ENCODE results near the gene ZBTB17. TPM values are rescaled to one million over a fixed set of nuclear protein-coding genes. Genes with fewer than 3 reads are reported as not detected.
A peak's percentile ranks its signal among the peaks of the same experiment; 100 is the strongest.

ZBTB17 gene
- total and polyA plus RNA-seq, 10 of the 15 experiments (the other 5 are each of a cell fraction or from before 2014, with no cell fraction given) = 0.87 to 59.4 (median 38.7) TPM

DNA sequence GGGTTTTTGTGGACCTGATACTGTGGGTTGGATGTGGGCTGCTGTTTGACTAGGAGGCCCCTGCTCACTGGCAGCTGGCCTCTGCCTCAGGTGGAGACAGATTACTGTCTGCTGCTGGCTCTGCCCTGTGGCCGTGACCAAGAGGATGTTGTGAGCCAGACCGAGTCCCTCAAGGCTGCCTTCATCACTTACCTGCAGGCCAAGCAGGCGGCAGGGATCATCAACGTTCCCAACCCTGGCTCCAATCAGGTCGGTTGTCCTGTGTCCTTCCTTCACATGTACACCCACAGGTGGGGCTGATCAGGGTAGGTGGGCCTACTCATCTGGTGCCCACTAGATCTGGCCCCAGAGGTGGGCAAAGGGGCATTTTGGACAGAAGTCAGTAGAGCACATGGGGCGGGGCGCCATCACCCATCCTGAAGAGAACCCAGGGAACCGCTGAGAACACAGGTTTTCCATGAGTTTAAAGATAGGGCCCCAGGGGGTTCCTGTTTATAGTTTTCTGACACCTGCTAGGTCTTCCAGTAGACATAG, 37.2 kb downstream of the ZBTB17 start:
- no peaks in the 10 kb centered on the region for H3K9me3 ChIP-seq (replicated peaks; ENCODE audit: control insufficient read depth, insufficient read depth, low read length)
- no peak for DNase-seq (ENCODE audit: low read depth, low spot score)
- no peaks in the 10 kb centered on the region for H3K4me1 ChIP-seq (ENCODE audit: control insufficient read depth, insufficient read depth, low read length)
- no peak overlapping the region for H2AFZ ChIP-seq (ENCODE audit: control insufficient read depth, low read depth, low read length)
- ChIA-PET POLR2A (interaction anchor here (0.6 to 1.0 kb wide), 2 partner anchors 10 to 136 kb away, joined by 3 to 4 read pairs; no protein-coding TSS in a partner anchor), CTCF (interaction anchor here (0.7 to 3.3 kb wide), 4 partner anchors 55 to 147 kb away, joined by 3 to 19 read pairs (median 5); no protein-coding TSS in a partner anchor), RAD21 (ENCODE audit: unreplicated experiment) (no interaction called here), SMC1A (ENCODE audit: uncharacterized antibody, unreplicated experiment) (interaction anchor here (1.7 kb wide), 1 partner anchor 123 kb away, joined by 9 read pairs; no protein-coding TSS in a partner anchor)
- no peaks in the 10 kb centered on the region for H3K79me2 ChIP-seq (ENCODE audit: control insufficient read depth, insufficient read depth, low read length)
- no peaks in the 10 kb centered on the region for H4K20me1 ChIP-seq (ENCODE audit: control insufficient read depth, insufficient read depth)
- in situ Hi-C loops (cut with MboI) (no loop called here), intact Hi-C loops (cut with micrococcal nuclease; ENCODE audit: unreplicated experiment) (no loop called here)
- H3K4me3 ChIP-seq = no peak overlapping the region
- no peak for FAIRE-seq
- no peak overlapping the region for H3K9ac ChIP-seq (ENCODE audit: control insufficient read depth, insufficient read depth, low read length)
- peaks cover 16 to 69% of the 10 kb centered on the region in 2 experiments for H3K36me3 ChIP-seq (ENCODE audit: control insufficient read depth in 2 of 2, insufficient read depth in 2 of 2, low read length in 1 of 2)
- ATAC-seq = peak; percentile 10; the same call in 1 of the 3 replicates
- no peak overlapping the region for H3K27ac ChIP-seq (ENCODE audit: control insufficient read depth, insufficient read depth)
- H3K4me2 ChIP-seq (ENCODE audit: control insufficient read depth, insufficient read depth) = no peak overlapping the region
- BruUV-seq (replicated peaks) = TSS peak; percentile 48
- 91% methylated on average over 8 of the region's 8 CpGs for WGBS (ENCODE audit: insufficient coverage, insufficient replicate concordance, low lambda C conversion rate, missing lambda C conversion rate)
- H3K27me3 ChIP-seq (replicated peaks in 1 of 2; ENCODE audit: control insufficient read depth in 2 of 2, insufficient read depth in 2 of 2, low read length in 1 of 2) = no peaks in the 10 kb centered on the region
- TF ChIP-seq CREB1 (IDR thresholded peaks at IDR 0.05; ENCODE audit: low read depth) = no peak
- TF ChIP-seq, protein P1, sequence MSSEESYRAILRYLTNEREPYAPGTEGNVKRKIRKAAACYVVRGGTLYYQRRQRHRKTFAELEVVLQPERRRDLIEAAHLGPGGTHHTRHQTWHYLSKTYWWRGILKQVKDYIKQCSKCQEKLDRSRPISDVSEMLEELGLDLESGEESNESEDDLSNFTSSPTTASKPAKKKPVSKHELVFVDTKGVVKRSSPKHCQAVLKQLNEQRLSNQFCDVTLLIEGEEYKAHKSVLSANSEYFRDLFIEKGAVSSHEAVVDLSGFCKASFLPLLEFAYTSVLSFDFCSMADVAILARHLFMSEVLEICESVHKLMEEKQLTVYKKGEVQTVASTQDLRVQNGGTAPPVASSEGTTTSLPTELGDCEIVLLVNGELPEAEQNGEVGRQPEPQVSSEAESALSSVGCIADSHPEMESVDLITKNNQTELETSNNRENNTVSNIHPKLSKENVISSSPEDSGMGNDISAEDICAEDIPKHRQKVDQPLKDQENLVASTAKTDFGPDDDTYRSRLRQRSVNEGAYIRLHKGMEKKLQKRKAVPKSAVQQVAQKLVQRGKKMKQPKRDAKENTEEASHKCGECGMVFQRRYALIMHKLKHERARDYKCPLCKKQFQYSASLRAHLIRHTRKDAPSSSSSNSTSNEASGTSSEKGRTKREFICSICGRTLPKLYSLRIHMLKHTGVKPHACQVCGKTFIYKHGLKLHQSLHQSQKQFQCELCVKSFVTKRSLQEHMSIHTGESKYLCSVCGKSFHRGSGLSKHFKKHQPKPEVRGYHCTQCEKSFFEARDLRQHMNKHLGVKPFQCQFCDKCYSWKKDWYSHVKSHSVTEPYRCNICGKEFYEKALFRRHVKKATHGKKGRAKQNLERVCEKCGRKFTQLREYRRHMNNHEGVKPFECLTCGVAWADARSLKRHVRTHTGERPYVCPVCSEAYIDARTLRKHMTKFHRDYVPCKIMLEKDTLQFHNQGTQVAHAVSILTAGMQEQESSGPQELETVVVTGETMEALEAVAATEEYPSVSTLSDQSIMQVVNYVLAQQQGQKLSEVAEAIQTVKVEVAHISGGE (CRISPR knock-in tag; IDR thresholded peaks at IDR 0.05) = no peak
- no peak for TF ChIP-seq YY1 (IDR thresholded peaks at IDR 0.05; ENCODE audit: low read depth, low read length)
- TF ChIP-seq JUNB (IDR thresholded peaks at IDR 0.05) = no peak
- no peak for TF ChIP-seq CBX3 (IDR thresholded peaks at IDR 0.05; ENCODE audit: borderline replicate concordance, low read depth)
- TF ChIP-seq BCL11A (IDR thresholded peaks at IDR 0.05; ENCODE audit: low read depth, low read length) = no peak
- TF ChIP-seq PAX8 (IDR thresholded peaks at IDR 0.05) = no peak
- no peak for TF ChIP-seq STAT3 (IDR thresholded peaks at IDR 0.05; ENCODE audit: low read depth, low read length)
- TF ChIP-seq, protein P2, sequence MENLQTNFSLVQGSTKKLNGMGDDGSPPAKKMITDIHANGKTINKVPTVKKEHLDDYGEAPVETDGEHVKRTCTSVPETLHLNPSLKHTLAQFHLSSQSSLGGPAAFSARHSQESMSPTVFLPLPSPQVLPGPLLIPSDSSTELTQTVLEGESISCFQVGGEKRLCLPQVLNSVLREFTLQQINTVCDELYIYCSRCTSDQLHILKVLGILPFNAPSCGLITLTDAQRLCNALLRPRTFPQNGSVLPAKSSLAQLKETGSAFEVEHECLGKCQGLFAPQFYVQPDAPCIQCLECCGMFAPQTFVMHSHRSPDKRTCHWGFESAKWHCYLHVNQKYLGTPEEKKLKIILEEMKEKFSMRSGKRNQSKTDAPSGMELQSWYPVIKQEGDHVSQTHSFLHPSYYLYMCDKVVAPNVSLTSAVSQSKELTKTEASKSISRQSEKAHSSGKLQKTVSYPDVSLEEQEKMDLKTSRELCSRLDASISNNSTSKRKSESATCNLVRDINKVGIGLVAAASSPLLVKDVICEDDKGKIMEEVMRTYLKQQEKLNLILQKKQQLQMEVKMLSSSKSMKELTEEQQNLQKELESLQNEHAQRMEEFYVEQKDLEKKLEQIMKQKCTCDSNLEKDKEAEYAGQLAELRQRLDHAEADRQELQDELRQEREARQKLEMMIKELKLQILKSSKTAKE (IDR thresholded peaks at IDR 0.05; ENCODE audit: low read depth, poor library complexity, severe bottlenecking) = no peak
- TF ChIP-seq, protein P3, sequence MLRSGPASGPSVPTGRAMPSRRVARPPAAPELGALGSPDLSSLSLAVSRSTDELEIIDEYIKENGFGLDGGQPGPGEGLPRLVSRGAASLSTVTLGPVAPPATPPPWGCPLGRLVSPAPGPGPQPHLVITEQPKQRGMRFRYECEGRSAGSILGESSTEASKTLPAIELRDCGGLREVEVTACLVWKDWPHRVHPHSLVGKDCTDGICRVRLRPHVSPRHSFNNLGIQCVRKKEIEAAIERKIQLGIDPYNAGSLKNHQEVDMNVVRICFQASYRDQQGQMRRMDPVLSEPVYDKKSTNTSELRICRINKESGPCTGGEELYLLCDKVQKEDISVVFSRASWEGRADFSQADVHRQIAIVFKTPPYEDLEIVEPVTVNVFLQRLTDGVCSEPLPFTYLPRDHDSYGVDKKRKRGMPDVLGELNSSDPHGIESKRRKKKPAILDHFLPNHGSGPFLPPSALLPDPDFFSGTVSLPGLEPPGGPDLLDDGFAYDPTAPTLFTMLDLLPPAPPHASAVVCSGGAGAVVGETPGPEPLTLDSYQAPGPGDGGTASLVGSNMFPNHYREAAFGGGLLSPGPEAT (IDR thresholded peaks at IDR 0.05; ENCODE audit: low read depth) = no peak
- TF ChIP-seq, protein P4, sequence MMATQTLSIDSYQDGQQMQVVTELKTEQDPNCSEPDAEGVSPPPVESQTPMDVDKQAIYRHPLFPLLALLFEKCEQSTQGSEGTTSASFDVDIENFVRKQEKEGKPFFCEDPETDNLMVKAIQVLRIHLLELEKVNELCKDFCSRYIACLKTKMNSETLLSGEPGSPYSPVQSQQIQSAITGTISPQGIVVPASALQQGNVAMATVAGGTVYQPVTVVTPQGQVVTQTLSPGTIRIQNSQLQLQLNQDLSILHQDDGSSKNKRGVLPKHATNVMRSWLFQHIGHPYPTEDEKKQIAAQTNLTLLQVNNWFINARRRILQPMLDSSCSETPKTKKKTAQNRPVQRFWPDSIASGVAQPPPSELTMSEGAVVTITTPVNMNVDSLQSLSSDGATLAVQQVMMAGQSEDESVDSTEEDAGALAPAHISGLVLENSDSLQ (IDR thresholded peaks at IDR 0.05) = no peak
- no peak for TF ChIP-seq MYC (IDR thresholded peaks at IDR 0.05; ENCODE audit: insufficient read depth, insufficient read length, insufficient replicate concordance, low read length, severe bottlenecking)
- no peak for TF ChIP-seq NR2C1 (IDR thresholded peaks at IDR 0.05)
- TF ChIP-seq GATAD2B (conservative IDR thresholded peaks at IDR 0.05; ENCODE audit: low read depth) = no peak
- TF ChIP-seq, protein P5, sequence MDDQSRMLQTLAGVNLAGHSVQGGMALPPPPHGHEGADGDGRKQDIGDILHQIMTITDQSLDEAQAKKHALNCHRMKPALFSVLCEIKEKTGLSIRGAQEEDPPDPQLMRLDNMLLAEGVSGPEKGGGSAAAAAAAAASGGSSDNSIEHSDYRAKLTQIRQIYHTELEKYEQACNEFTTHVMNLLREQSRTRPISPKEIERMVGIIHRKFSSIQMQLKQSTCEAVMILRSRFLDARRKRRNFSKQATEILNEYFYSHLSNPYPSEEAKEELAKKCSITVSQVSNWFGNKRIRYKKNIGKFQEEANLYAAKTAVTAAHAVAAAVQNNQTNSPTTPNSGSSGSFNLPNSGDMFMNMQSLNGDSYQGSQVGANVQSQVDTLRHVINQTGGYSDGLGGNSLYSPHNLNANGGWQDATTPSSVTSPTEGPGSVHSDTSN (IDR thresholded peaks at IDR 0.05; ENCODE audit: insufficient replicate concordance, low read depth, low read length) = no peak
